GM19099 (cell line): ENCODE data around the gene SCML2.

Experiments used
- POLR2A ChIP-seq: IDR thresholded peaks from 3 replicates; pipeline ENCODE4 v1.6.1; 2011; ENCODE audit warnings: low read depth; ENCODE audit not compliant: insufficient read length; ENCODE audit errors: extremely low read depth

The SCML2 gene

GRCh38 chrX:18278449-18278848 lies 76.0 kb downstream of the SCML2 start:
- no peak for TF ChIP-seq POLR2A

GRCh38 chrX:18272222-18272621 lies 82.3 kb downstream of the SCML2 start:
- no peak for TF ChIP-seq POLR2A

GRCh38 chrX:18271725-18272124 lies 82.8 kb downstream of the SCML2 start:
- no peak for TF ChIP-seq POLR2A

GRCh38 chrX:18271309-18271708 lies 83.2 kb downstream of the SCML2 start:
- TF ChIP-seq POLR2A = no peak

- no peak for TF ChIP-seq POLR2A
These were observed 99.4 kb downstream of the SCML2 start for GRCh38 chrX:18255059-18255458.

- TF ChIP-seq POLR2A = no peak
These were observed 101.7 kb downstream of the SCML2 start for GRCh38 chrX:18252644-18253359.

- no peak for TF ChIP-seq POLR2A
These were observed 126.4 kb downstream of the SCML2 start for GRCh38 chrX:18228069-18228468.

GRCh38 chrX:18227458-18227857 lies 127.0 kb downstream of the SCML2 start:
- no peak for TF ChIP-seq POLR2A

GRCh38 chrX:18220786-18221185 lies 133.7 kb downstream of the SCML2 start, which contains the start of gene BEND2:
Gene BEND2 (minus strand): TSS chrX:18220886. CDS start chrX:18220750, 136 bp downstream.
- no peak for TF ChIP-seq POLR2A

GRCh38 chrX:18210470-18210869 lies 144.0 kb downstream of the SCML2 start:
- TF ChIP-seq POLR2A = no peak

- no peak for TF ChIP-seq POLR2A
These were observed 147.8 kb downstream of the SCML2 start for GRCh38 chrX:18206657-18207056.

- TF ChIP-seq POLR2A = no peak
These were observed 150.9 kb downstream of the SCML2 start for GRCh38 chrX:18203631-18204030.

- no peak for TF ChIP-seq POLR2A
These were observed 159.8 kb downstream of the SCML2 start for GRCh38 chrX:18194688-18195087.
